ENCODE measurements around the gene MTA2. TPM values are rescaled to one million over a fixed set of nuclear protein-coding genes. Genes with fewer than 3 reads are reported as not detected.

The MTA2 gene
- total and polyA plus RNA-seq, 2 of the 8 experiments (the other 6 are each of a cell fraction or from before 2014, with no cell fraction given): 25.7 to 114 TPM

DNA sequence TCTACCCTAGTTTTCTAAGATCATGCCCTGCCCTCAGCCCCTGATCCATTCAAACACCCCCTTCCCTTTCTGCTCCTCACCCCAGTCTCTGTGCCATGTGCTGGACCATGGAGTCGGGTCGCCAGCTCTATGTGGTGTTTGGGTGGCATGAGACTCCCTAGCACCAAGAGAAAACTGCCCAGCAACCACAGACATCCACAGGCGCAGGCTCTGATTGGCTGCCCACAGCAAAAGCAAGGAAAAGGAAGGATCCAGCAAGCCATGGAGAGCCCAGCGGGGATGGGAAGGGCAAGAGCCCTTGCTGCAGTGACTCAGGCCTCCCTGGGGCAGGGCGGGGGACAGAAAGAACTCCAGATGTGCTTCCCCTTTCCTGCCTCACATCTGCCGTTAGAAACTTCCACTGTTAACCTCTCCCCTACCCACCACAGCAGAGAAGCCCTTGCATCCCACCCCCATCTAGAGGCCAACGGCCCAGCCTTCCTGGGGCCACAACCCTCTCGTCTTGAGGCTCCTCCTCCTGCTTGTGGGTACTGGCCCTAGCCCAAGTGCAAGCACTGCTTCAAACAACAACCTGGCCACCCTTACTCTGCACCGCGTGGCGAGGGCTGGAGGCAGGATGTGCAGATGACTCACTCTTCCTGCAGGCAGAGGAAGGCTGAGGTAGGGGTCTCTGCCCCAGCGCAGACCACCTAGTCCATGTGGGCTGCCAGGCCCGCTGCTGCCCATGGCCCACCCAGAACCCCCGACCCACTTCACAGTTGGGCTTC, 45.4 kb downstream of the MTA2 start (continued):
- TF ChIP-seq POLR2AphosphoS5 (IDR thresholded peaks at IDR 0.05; ENCODE audit: low read depth, low read length): no peak; the same call in 1 of the 2 replicates
- TF ChIP-seq SIX5 (IDR thresholded peaks at IDR 0.05; ENCODE audit: low read depth, low read length): no peak
- TF ChIP-seq YY1 (IDR thresholded peaks at IDR 0.05; ENCODE audit: low read depth, low read length): no peak
- no peak for TF ChIP-seq RNF2 (IDR thresholded peaks at IDR 0.05; ENCODE audit: borderline replicate concordance, low read depth, low read length, missing control alignments, poor library complexity, severe bottlenecking)
- TF ChIP-seq TAF7 (optimal IDR thresholded peaks at IDR 0.05; ENCODE audit: borderline replicate concordance, low read depth, low read length): no peak
- TF ChIP-seq NANOG (IDR thresholded peaks at IDR 0.05; ENCODE audit: insufficient read depth, low read depth, low read length, poor library complexity, severe bottlenecking): no peak
- TF ChIP-seq POU5F1 (IDR thresholded peaks at IDR 0.05; ENCODE audit: low read depth, low read length): no peak
- TF ChIP-seq CHD1 (IDR thresholded peaks at IDR 0.05; ENCODE audit: low read depth, low read length): no peak
- no peak for TF ChIP-seq BCL11A (IDR thresholded peaks at IDR 0.05; ENCODE audit: low read depth in 2 of 2, low read length in 2 of 2)
- TF ChIP-seq RXRA (IDR thresholded peaks at IDR 0.05; ENCODE audit: insufficient read depth, low read depth, low read length): no peak
- TF ChIP-seq JUN (IDR thresholded peaks at IDR 0.05; ENCODE audit: low read depth, low read length): no peak
- TF ChIP-seq, protein P1, sequence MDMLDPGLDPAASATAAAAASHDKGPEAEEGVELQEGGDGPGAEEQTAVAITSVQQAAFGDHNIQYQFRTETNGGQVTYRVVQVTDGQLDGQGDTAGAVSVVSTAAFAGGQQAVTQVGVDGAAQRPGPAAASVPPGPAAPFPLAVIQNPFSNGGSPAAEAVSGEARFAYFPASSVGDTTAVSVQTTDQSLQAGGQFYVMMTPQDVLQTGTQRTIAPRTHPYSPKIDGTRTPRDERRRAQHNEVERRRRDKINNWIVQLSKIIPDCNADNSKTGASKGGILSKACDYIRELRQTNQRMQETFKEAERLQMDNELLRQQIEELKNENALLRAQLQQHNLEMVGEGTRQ (IDR thresholded peaks at IDR 0.05; ENCODE audit: low read length): no peak
- TF ChIP-seq BACH1 (IDR thresholded peaks at IDR 0.05; ENCODE audit: low read length): 0 out of 2 replicates have a peak, but pooled peaks have one; percentile 11
- no peak for TF ChIP-seq SAP30 (IDR thresholded peaks at IDR 0.05; ENCODE audit: insufficient read depth, insufficient replicate concordance, low read length)
- no peak for TF ChIP-seq HDAC6 (IDR thresholded peaks at IDR 0.05; ENCODE audit: low read depth, low read length)
- TF ChIP-seq PHF8 (conservative IDR thresholded peaks at IDR 0.05; ENCODE audit: low read depth, low read length): no peak
- TF ChIP-seq KDM5A (IDR thresholded peaks at IDR 0.05; ENCODE audit: low read length): no peak
- TF ChIP-seq, protein P2, sequence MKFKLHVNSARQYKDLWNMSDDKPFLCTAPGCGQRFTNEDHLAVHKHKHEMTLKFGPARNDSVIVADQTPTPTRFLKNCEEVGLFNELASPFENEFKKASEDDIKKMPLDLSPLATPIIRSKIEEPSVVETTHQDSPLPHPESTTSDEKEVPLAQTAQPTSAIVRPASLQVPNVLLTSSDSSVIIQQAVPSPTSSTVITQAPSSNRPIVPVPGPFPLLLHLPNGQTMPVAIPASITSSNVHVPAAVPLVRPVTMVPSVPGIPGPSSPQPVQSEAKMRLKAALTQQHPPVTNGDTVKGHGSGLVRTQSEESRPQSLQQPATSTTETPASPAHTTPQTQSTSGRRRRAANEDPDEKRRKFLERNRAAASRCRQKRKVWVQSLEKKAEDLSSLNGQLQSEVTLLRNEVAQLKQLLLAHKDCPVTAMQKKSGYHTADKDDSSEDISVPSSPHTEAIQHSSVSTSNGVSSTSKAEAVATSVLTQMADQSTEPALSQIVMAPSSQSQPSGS (IDR thresholded peaks at IDR 0.05; ENCODE audit: low read length): no peak
- TF ChIP-seq E2F6 (IDR thresholded peaks at IDR 0.05): 0 out of 2 replicates have a peak, but pooled peaks have one; percentile 25
- no peak for TF ChIP-seq GTF2F1 (IDR thresholded peaks at IDR 0.05; ENCODE audit: borderline replicate concordance, low read depth, low read length)

All from H1 (cell line).